Osteocyte (in vitro differentiated cells): ENCODE measurements around the gene DNAJC4. TPM values are rescaled to one million over a fixed set of nuclear protein-coding genes. Genes with fewer than 3 reads are reported as not detected.

ENCODE experiments used
- DNase-seq: peaks from one replicate; pipeline ENCODE4 v3.0.0; 2021; ENCODE audit warnings: mixed read lengths; ENCODE audit not compliant: unreplicated experiment; ENCODE audit errors: extremely low spot score
- H3K27ac Mint-ChIP-seq: one replicate; pipeline ENCODE4 v1.8.0; 2021; ENCODE audit warnings: mild to moderate bottlenecking, mixed read lengths; ENCODE audit not compliant: unreplicated experiment
- H3K27me3 Mint-ChIP-seq: one replicate; pipeline ENCODE4 v1.8.0; 2021; ENCODE audit warnings: mixed read lengths; ENCODE audit not compliant: unreplicated experiment
- H3K36me3 Mint-ChIP-seq: one replicate; pipeline ENCODE4 v1.8.0; 2021; ENCODE audit warnings: mixed read lengths; ENCODE audit not compliant: unreplicated experiment
- H3K4me1 Mint-ChIP-seq: one replicate; pipeline ENCODE4 v1.8.0; 2021; ENCODE audit warnings: mixed read lengths; ENCODE audit not compliant: unreplicated experiment
- H3K4me3 Mint-ChIP-seq: one replicate; pipeline ENCODE4 v1.8.0; 2021; ENCODE audit warnings: mild to moderate bottlenecking, moderate library complexity, mixed read lengths; ENCODE audit not compliant: unreplicated experiment
- H3K9me3 Mint-ChIP-seq: one replicate; pipeline ENCODE4 v1.8.0; 2021; ENCODE audit warnings: mixed read lengths; ENCODE audit not compliant: unreplicated experiment
- CTCF ChIP-seq: fragments of 200-600 bp; sonication (generic); IDR thresholded peaks from 2 replicates; pipeline ENCODE4 v1.5.0; 2021; ENCODE audit warnings: antibody characterized with exemption, mild to moderate bottlenecking, moderate library complexity
- total RNA-seq: library from RNA; stranded (reverse); gene quantifications from 2 replicates; pipeline ENCODE4 v1.2.1, GENCODE V29; 2021

Gene DNAJC4
- total RNA-seq, 1 donor from 2014 or later: 49.9 TPM

- Mint-ChIP-seq H3K27ac (no peak overlapping the region), H3K4me3 (no peak overlapping the region), H3K36me3 (peaks cover 9% of the 10 kb centered on the region), H3K27me3 (no peaks in the 10 kb centered on the region), H3K4me1 (peaks cover 22% of the 10 kb centered on the region), H3K9me3 (no peaks in the 10 kb centered on the region)
- no peak for DNase-seq
- no peak for TF ChIP-seq CTCF
Observed at GRCh38 chr11:64255135-64256128, 25.1 kb downstream of the DNAJC4 start.

- no peaks in the 10 kb centered on the region for H3K27me3 Mint-ChIP-seq
Observed at GRCh38 chr11:64256300-64256699, 26.0 kb downstream of the DNAJC4 start.

GRCh38 chr11:64258356-64258755 lies 28.0 kb downstream of the DNAJC4 start:
- Mint-ChIP-seq H3K27me3 (no peaks in the 10 kb centered on the region), H3K36me3 (peaks cover 16% of the 10 kb centered on the region), H3K4me1 (peaks cover 13% of the 10 kb centered on the region), H3K4me3 (no peak overlapping the region), H3K9me3 (no peaks in the 10 kb centered on the region), H3K27ac (no peak overlapping the region)
- no peak for DNase-seq
- no peak for TF ChIP-seq CTCF

More at GRCh38 chr11:64256300-64256699, 26.0 kb downstream of the DNAJC4 start:
- no peak for DNase-seq
- no peaks in the 10 kb centered on the region for H3K9me3 Mint-ChIP-seq
- peaks cover 9% of the 10 kb centered on the region for H3K36me3 Mint-ChIP-seq
- no peak overlapping the region for H3K4me3 Mint-ChIP-seq
- H3K27ac Mint-ChIP-seq: no peak overlapping the region
- peaks cover 19% of the 10 kb centered on the region for H3K4me1 Mint-ChIP-seq
- no peak for TF ChIP-seq CTCF

- DNase-seq: no peak
- Mint-ChIP-seq H3K9me3 (no peaks in the 10 kb centered on the region), H3K27me3 (no peaks in the 10 kb centered on the region), H3K36me3 (peaks cover 16% of the 10 kb centered on the region), H3K4me1 (peaks cover 6% of the 10 kb centered on the region), H3K27ac (no peak overlapping the region), H3K4me3 (no peak overlapping the region)
- no peak for TF ChIP-seq CTCF
Observed at GRCh38 chr11:64258946-64259532, 28.7 kb downstream of the DNAJC4 start.

- H3K36me3 Mint-ChIP-seq: peaks cover 16% of the 10 kb centered on the region
- no peak for DNase-seq
- H3K4me3 Mint-ChIP-seq: no peak overlapping the region
- H3K9me3 Mint-ChIP-seq: no peaks in the 10 kb centered on the region
- H3K27ac Mint-ChIP-seq: no peak overlapping the region
- H3K4me1 Mint-ChIP-seq: peaks cover 5% of the 10 kb centered on the region
- H3K27me3 Mint-ChIP-seq: no peaks in the 10 kb centered on the region
- no peak for TF ChIP-seq CTCF
Observed at GRCh38 chr11:64259533-64260067, 29.3 kb downstream of the DNAJC4 start.
